Stimulated activated CD8-positive, alpha-beta memory T cell treated with anti-CD3 and anti-CD28 coated beads, Interleukin-12 subunit alpha, Interleukin-12 subunit beta, amount 100 ng/mL, for 24 hours (primary cell): Measurements from ENCODE around the gene BHMT.

ENCODE experiments used
- DNase-seq: peaks from one replicate; pipeline ENCODE4 v3.0.0-alpha.2; 2020; ENCODE audit errors: extremely low read depth

BHMT gene

GRCh38 chr5:79111387-79111959 is at the start of gene BHMT:
Gene BHMT, plus strand, starts transcription at chr5:79111809. Its CDS starts 77 bp downstream, at chr5:79111886.
- DNase-seq = no peak

DNA sequence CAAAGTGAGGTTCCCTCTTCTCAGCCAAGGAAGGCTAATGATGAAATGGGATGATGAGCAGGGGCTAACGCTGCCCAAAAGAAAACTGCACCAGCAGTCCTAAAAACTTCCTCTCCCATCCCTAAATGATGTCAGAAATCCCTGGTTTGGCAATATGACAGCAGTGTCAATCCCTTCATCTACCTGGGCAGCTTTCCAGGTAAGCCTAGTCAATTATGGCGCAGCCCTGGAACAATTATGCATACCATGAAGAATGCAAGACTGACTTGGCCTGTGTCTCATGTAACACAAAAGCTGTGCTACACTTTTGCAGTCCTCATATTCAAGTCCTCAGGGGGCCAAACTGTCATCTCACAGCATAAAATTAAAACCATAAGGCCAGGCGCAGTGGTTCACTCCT is 49.2 kb upstream of the BHMT start:
- no peak for DNase-seq

- DNase-seq = no peak
Observed at GRCh38 chr5:79069488-79070349, 41.9 kb upstream of the BHMT start, which contains the start of the genes BHMT2 and DMGDH. Gene BHMT2, plus strand, starts transcription at chr5:79069767. Its CDS starts 16 bp downstream, at chr5:79069783. Gene DMGDH, minus strand, starts transcription at chr5:79069674. Its CDS starts 54 bp downstream, at chr5:79069620.

GRCh38 chr5:79070350-79070667 is 41.3 kb upstream of the BHMT start:
- DNase-seq = no peak

DNA sequence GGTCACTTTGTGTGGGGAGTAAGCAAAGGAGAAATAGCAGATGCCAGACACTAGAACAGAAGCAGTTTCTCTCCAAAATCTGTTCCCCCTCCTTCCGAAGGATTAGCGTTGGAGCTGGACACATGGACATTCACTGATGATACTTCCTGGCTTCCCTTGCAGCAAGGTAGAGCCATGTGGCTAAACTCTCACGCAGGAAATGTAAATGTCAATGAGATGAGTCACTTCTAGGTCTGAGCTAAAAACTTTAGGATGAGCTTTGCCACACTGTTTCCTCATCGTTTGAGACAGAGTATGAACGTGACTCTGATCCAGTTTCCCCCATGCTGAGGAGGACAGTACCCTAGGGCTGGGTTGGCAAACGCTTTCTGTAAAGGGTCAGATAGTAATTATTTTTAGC is 37.0 kb upstream of the BHMT start:
- no peak for DNase-seq

DNA sequence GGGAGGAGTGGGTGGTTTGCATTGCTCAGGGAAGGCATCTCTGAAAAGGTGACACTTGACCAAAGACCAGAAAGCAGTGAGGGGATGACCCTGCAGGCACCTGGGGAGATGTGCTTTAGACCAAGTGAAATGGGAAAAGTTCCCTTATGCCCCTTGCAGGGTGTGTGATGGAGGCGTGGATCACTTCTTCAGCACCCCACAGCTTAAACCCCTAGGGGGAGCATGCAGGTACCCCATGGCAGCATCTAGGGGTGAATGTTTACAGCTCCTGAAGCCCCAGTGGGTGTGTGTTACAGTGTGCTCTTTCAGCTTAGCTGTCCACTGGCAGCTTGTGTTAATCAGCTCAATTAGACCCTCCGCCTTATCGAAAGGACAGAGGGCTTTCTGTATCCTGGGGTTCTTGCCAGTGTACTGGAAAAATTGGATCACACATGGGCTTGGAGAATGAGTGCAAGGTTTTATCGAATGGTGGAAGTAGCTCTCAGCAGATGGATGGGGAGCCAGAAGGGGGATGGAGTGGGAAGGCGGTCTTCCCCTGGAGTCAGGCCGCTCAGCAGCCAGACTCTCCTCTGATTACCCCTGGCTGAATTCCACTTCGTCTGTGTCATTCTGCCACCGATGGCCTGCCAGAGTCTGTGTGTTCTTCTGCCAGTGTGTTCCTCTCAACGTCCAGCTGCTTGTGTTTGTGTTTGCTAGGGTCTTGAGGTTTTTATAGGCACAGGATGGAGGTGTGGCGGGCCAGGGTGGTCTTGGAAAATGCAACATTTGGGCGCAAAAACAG is 35.8 kb upstream of the BHMT start:
- DNase-seq = no peak

DNA sequence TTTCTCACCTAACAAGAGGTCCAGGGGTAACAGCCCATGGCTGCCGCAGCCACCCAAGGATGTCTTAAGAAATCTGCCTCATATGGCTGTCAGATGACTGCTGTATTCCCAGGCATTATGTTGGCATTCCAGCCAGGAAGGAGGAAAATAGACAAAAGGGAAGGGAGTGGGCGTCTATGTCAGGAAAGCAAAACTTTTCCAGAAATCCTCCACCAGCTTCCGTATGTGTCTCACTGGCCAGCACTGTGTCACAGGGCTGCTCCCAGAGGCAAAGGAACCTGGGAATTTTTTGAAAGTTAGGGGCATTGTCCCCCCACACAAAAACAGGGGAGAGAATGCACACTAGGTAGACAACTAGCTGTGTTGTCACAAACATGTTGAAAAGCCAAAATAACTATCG is 34.8 kb upstream of the BHMT start:
- DNase-seq = no peak

- no peak for DNase-seq
Observed at GRCh38 chr5:79077680-79078365, 33.8 kb upstream of the BHMT start.

DNA sequence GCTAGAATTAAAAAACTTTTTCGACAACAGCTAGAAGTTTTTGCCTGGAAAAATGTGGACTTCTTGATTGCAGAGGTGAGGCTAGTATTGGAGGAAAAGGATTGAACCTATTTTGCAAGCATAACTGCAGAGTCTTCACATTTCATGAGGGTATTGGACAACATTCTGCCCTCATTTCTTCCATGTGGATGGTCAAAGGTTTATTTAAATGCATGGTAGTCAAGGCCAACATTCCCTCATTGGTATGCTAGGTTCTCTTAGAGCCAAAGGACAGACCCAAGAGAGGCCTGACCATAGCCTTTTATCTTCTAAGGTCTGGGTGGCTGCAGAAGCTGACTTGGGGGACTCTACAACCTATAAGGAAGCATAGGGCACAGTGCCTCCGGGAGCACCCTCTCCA is 30.8 kb upstream of the BHMT start:
- DNase-seq = no peak

- no peak for DNase-seq
Observed at GRCh38 chr5:79081779-79082178, 29.8 kb upstream of the BHMT start.

DNA sequence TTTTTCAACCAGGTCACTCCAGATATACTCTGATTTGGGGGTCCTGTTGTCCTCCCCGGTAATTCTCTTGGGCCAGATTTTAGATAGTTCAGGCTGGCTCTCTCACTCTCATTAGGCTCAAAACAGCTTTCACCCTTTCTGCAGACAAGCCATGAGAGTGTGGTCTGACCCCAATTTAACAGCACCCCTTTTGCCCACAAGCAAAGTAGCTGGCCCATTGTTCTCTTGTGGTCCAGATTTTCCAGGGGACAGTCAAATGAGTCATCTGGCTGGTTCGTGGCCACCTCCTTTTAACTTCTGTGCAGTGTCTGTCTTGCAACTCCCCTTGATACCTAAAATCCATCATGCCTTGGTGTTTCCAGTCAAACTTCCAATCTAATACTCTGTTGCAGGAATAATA is 25.5 kb upstream of the BHMT start:
- DNase-seq = no peak

DNA sequence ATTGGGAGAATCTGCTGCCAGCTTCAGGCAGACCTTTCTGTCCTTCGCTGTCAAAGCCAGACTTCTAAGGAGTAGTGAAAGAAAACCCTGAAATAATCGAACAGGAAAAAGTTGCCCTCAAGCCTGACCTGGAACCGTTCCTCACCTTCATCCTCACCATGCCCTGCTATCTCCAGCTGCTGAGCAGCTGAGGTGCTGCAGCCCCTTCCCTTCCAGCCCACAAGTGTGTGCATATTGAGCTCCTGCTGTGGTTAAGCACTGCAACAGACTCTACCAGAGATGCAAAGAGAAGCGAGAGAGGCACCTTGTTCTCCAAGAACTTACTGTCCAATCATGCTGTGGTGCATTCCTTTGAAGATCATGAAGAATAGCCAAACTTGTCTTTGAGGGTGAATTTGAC is 23.1 kb upstream of the BHMT start:
- DNase-seq = no peak

DNA sequence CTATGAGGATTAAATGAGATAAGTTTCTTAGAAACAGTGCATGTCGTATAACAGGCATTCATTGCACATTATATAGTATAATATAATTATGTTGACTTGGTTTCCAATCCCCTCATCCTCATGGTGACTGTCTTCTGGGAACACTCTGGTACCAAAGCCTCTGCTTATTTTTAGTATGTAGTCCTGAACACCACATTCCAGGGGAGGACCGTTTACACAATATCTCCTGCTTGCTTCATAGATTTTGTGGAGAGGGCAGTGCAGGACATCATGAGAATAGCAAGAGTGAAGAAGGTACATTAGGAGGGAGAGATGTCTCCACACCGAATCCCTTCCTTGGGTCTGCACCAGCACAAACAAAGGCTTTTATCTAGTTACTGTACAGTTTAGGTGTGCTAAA is 20.5 kb upstream of the BHMT start:
- no peak for DNase-seq

- no peak for DNase-seq
Observed at GRCh38 chr5:79093762-79094161, 17.8 kb upstream of the BHMT start.

DNA sequence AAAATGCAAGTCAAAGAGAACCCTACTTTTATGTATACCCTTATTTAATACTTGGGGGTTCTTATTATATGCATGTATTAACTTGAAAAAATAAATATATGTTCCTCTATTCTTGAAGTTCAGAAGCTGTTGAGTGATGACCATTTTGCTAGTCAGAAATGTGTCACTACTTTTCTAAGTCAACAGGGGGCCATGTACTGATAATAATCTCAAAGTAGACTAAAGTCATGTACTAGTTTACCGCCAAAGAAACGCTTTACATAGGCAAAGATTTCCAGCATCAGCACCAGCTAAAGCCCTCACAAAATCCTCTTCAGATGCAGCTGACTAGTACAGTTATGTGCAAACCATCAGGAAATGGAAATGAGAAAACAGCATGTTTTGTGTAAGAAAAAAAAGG is 5.7 kb upstream of the BHMT start:
- DNase-seq = no peak

DNA sequence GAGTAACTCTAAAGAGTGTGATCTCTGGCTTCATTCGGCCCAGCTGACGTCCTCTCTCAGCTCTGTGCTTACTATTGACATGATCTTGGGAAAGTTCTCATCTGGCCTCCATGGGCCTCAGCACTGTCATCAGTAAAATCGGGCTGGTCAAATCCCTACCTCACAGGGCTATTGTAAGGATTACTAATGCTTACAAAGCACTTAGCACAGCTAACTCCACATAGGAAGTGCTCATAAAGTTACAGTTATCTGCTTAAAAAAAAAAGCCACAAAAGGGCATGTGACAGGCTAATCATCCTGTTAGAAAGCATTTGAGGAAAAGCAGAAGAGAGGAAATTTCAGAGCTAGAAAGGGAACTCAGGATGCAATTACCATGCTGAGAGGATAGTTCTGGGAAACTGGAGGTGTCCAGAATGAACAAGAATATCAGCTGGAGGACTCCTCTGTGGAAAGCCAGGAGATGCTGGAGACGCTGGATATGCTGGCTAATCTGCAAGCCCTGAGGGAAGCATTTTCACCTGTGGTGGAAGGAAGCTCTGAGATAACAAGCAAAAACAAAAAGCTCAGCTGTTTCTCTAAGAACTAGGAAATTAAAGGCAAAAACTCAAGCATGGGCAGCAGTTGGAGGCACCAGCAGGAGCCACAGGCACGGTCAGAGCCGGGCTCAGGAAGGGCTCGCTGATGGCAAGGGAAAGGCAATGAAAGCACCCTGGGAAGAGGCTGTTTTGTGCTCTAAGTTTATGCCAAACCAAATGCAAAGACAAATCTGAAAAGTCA is 4.4 kb upstream of the BHMT start:
- DNase-seq = no peak

- DNase-seq = no peak
Observed at GRCh38 chr5:79108086-79108485, 3.5 kb upstream of the BHMT start.

DNA sequence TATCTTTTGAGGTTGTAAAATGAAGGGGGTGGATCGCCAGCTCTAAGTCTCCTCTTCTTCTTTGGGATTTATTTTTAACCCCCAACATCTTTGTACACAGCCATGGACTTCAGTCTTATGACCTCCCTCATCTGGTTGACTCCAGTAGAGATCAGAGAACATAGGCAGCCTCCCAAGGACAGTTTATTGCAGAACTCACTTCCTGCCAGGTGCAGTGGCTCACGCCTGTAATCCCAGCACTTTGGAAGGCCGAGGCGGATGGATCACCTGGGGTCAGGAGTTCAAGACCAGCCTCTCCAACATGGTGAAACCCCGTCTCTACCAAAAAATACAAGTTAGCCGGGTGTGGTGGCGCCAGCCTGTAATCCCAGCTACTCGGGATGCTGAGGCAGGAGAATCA is 2.8 kb upstream of the BHMT start:
- DNase-seq = no peak

DNA sequence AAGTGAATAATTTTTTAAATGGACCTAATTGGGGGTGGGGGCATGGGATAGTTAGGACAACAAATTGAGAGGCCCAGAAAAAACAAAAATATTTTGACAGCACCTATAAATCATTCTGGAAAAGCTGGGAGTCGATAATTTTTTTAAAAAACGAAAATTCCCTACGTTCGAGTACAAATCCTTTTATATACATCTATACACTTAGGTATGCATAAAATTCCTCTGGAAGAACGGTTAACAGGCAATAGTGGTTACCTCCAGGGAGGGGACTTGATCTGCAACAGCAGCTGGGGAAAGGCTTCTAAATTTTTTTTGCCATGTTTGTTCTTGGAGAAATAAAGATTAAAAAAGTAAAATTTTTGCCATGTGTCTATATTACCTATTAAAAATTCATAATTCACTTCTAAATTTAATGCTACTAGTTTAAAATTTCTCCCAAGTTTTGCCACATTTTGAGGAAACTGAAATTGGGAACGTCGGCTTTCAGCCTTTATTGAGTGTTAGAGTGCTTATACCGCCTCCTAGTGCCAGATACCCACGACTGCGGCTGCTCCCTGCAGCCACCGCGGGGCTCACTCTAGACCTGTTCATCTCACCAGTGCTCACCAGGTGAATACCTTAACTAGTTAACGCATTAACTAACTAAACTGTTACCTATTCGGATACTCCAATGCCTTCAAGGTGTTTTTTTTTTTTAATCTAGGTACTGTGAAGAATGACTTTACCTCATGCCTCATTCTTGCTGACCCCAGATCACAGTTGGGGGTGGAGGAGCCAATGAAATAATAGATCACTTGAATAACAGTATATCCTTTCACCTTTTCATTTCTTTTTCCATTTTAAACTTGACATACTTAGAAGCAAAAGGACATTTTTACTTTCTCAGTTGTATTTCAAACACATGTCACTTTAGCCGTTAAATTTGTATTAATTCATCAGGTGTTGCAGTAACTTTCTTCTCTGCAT is 1.8 kb upstream of the BHMT start:
- no peak for DNase-seq
